ENCODE results near the gene SPATA31D4.

The SPATA31D4 gene

GRCh38 chr9:81964218-81965171, 36.3 kb downstream of the SPATA31D4 start:
- no peak for DNase-seq (ENCODE audit: low read depth in 2 of 2)

DNA sequence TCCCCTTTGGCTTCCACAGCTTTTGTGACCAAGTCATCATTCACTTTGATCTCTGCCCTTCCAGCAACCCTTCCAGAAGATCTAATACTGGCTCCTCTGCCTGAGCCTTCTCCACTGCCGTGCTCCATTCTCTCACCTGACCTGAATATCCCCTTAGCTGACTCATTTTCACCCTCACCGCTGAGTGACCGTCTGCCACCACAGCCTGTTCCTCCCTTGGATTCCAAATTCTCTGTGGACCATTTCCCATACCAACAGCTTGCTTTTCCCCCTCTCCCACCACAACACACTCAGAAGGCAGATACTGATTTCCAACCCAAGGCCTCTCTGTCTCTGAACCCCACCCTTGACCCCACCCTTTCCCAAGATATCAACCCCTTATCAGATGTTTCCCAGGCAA, 39.8 kb downstream of the SPATA31D4 start:
- no peak for DNase-seq (ENCODE audit: low read depth in 2 of 2)

GRCh38 chr9:81969971-81970370, 41.7 kb downstream of the SPATA31D4 start:
- DNase-seq (ENCODE audit: low read depth in 2 of 2): no peak

DNA sequence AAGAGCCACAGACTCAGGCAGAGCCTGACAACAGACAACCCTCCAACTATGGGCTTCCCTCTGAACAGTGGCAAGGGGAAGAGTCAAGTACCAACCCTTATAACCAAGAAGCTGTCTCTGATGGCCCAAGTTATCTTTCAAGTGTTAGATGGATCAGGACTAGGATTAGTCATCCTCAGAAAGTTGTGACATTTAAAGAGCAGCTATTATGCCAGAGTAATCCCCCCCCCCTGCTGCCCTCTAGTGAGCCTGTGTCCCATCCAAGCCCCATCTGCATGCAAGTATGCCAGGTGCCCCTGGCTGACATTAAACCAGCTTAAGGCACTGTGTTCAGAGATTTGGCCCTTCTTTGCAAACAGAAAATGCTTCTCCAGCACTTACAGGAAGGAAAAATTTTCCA, 43.5 kb downstream of the SPATA31D4 start:
- no peak for DNase-seq (ENCODE audit: low read depth in 2 of 2)

DNA sequence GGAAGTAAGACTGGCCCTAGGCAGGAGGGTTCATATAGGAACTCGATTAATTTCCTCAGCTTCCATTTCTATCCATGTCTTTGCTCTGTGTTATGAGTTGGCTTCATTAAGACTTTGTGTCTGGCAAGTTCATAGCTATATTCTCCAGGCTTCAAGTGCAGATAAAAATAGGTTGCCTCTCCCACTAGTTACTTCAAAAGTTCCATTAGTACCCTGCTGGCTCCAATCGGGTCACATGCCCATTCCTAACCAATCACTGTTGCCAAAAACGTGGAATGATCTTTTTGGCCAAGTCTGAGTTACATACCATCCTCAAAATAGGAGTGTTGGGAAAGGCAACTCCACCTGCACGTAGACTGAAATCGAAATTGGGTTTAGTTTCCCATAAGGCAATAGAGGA, 46.5 kb downstream of the SPATA31D4 start:
- DNase-seq (ENCODE audit: low read depth in 2 of 2): no peak

- no peak for DNase-seq (ENCODE audit: low read depth in 2 of 2)
Observed at GRCh38 chr9:81976351-81976750, 48.1 kb downstream of the SPATA31D4 start.

- no peak for DNase-seq (ENCODE audit: low read depth in 2 of 2)
Observed at GRCh38 chr9:81979196-81979595, 51.0 kb downstream of the SPATA31D4 start.

DNA sequence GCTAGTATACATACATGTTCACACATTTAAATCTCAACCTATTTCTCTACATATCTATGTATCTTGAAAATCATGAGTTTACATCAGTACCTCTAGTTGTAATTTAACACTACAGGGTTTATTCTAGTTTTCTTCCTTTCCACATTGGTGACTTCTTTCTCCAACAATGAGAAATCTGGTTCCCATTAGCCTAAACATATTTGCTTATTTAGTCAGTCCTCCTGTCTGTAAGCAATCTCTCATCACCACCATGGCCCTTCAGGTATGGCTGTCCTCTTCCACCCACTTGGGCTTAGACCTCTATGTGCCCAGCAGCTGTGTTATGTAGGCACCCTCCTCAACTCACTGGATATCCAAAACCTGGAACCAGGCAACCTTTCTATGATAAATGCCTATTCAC, 52.3 kb downstream of the SPATA31D4 start:
- no peak for DNase-seq (ENCODE audit: low read depth in 2 of 2)

- DNase-seq (ENCODE audit: low read depth in 2 of 2): no peak
Observed at GRCh38 chr9:81981883-81982282, 53.7 kb downstream of the SPATA31D4 start.
